Sigmoid colon (tissue), 7 donors: ENCODE results near the gene SND1. TPM values are rescaled to one million over a fixed set of nuclear protein-coding genes. Genes with fewer than 3 reads are reported as not detected.
A peak's percentile ranks its signal among the peaks of the same experiment; 100 is the strongest.

Experiments used
- DNase-seq: peaks from one replicate; pipeline ENCODE4 v3.0.0-alpha.2; 2019
- H3K27ac ChIP-seq, 4 donors: fragments of 200-600 bp; sonication (generic); one replicate each; pipeline ENCODE4 v1.5.1; 2016 to 2019; ENCODE audit warnings: mild to moderate bottlenecking in 1 of 4
- H3K27me3 ChIP-seq, 3 donors: fragments of 200-600 bp; sonication (generic); one replicate each; pipeline ENCODE4 v1.5.1; 2019; ENCODE audit warnings: mild to moderate bottlenecking in 1 of 3
- H3K36me3 ChIP-seq, 4 donors: fragments of 200-600 bp; sonication (generic); one replicate each; pipeline ENCODE4 v1.5.1; 2016 to 2019
- H3K4me1 ChIP-seq, 4 donors: fragments of 200-600 bp; sonication (generic); one replicate each; pipeline ENCODE4 v1.5.1; 2017 to 2019
- H3K4me3 ChIP-seq, 4 donors: fragments of 200-600 bp; sonication (generic); one replicate each; pipeline ENCODE4 v1.5.1; 2017 to 2019; ENCODE audit warnings: mild to moderate bottlenecking in 2 of 4, moderate library complexity in 1 of 4
- H3K9me3 ChIP-seq, 4 donors: fragments of 200-600 bp in 3 of 4; sonication (generic) in 3 of 4; one replicate each; pipeline versions ENCODE4 v1.5.1 to v1.6.1; 2013 to 2019
- EP300 ChIP-seq, 4 donors: sonication (generic); formaldehyde crosslinking; IDR thresholded peaks; one replicate each; pipeline ENCODE4 v1.6.1; 2017; ENCODE audit warnings: antibody characterized with exemption in 4 of 4
- POLR2A ChIP-seq, 2 donors: fragments of 450-650 bp; IDR thresholded peaks; one replicate each; pipeline ENCODE4 v1.6.1; 2016; ENCODE audit warnings: antibody characterized with exemption in 2 of 2, mild to moderate bottlenecking in 2 of 2, moderate library complexity in 2 of 2
- POLR2AphosphoS5 ChIP-seq, 4 donors: sonication (generic); formaldehyde crosslinking; IDR thresholded peaks; one replicate each; pipeline ENCODE4 v1.6.1; 2017; ENCODE audit warnings: antibody characterized with exemption in 4 of 4
- WGBS, 2 donors: extraction: QIAGEN DNeasy Blood & Tissue Kit; methylation state at CpG; one replicate each; pipeline ENCODE4 v1.1.7; 2013; 5-methylcytosine and 5-hydroxymethylcytosine counted together
- intact Hi-C: fragments of 100-400 bp; cut with DNase I; formaldehyde crosslinking; loops from one replicate; pipeline ENCODE4 v1.15.1; 2023
- polyA plus RNA-seq, 3 donors: library from polyadenylated mRNA; stranded (reverse); fragments of 200-250 nt; gene quantifications; one replicate each; pipeline ENCODE4 v1.2.3, GENCODE V29; 2013
- total RNA-seq, 4 donors: library from RNA; depleted of rRNA; stranded (reverse); fragments of >200 nt; gene quantifications; one replicate each; pipeline ENCODE4 v1.1.0, GENCODE V29; 2016
- TF ChIP-seq, protein P1 (sequence below), 4 experiments: fragments of 450-650 bp in 3 of 4; fragments of 200-600 bp in 1 of 4; IDR thresholded peaks; one replicate each; pipeline ENCODE4 v1.5.1; 2016 to 2019; ENCODE audit warnings: antibody characterized with exemption in 4 of 4, mild to moderate bottlenecking in 3 of 4, moderate library complexity in 2 of 4
- donor health status: healthy with polysubstance abuse.
- donor health status: Bipolar disorder and iron deficiency.
- donor health status: healthy.

Gene SND1
- total and polyA plus RNA-seq, 7 donors, result 30.6 to 93.4 (median 71.3) TPM

DNA sequence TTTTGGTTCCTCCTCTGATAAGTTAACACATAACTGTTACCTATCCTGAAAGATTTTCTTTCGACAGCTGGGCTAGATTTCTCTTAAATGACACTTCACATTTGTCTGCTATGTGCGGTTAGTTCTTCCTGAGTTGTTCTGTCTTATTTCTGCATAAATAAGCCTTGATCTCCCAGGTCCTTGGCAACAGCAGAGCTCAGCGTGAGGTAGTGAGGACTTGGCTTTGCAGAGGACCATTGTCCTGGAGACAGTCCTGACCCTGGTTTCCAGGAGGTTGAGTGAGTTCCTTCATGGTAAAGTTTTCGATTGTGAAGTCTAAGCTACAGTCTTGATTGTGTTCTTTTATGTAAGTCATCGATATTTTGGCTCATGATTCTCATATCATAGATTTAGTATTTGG is 23.7 kb downstream of the SND1 start:
- no peak for TF ChIP-seq EP300 (IDR thresholded peaks at IDR 0.05)
- no peak for TF ChIP-seq POLR2AphosphoS5 (IDR thresholded peaks at IDR 0.05)
- TF ChIP-seq, protein P1, sequence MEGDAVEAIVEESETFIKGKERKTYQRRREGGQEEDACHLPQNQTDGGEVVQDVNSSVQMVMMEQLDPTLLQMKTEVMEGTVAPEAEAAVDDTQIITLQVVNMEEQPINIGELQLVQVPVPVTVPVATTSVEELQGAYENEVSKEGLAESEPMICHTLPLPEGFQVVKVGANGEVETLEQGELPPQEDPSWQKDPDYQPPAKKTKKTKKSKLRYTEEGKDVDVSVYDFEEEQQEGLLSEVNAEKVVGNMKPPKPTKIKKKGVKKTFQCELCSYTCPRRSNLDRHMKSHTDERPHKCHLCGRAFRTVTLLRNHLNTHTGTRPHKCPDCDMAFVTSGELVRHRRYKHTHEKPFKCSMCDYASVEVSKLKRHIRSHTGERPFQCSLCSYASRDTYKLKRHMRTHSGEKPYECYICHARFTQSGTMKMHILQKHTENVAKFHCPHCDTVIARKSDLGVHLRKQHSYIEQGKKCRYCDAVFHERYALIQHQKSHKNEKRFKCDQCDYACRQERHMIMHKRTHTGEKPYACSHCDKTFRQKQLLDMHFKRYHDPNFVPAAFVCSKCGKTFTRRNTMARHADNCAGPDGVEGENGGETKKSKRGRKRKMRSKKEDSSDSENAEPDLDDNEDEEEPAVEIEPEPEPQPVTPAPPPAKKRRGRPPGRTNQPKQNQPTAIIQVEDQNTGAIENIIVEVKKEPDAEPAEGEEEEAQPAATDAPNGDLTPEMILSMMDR (IDR thresholded peaks at IDR 0.05), result no peak
- peaks cover 0 to 45% (median 28%) of the 10 kb centered on the region in 4 donors for H3K4me1 ChIP-seq
- no peak overlapping the region for H3K4me3 ChIP-seq
- no peaks in the 10 kb centered on the region for H3K9me3 ChIP-seq
- 96 to 97% methylated on average over 5 of the region's 5 CpGs for WGBS, 2 donors
- intact Hi-C loops, result no loop called here
- no peaks in the 10 kb centered on the region for H3K36me3 ChIP-seq
- no peak for DNase-seq
- H3K27me3 ChIP-seq, result no peaks in the 10 kb centered on the region
- no peak overlapping the region for H3K27ac ChIP-seq

DNA sequence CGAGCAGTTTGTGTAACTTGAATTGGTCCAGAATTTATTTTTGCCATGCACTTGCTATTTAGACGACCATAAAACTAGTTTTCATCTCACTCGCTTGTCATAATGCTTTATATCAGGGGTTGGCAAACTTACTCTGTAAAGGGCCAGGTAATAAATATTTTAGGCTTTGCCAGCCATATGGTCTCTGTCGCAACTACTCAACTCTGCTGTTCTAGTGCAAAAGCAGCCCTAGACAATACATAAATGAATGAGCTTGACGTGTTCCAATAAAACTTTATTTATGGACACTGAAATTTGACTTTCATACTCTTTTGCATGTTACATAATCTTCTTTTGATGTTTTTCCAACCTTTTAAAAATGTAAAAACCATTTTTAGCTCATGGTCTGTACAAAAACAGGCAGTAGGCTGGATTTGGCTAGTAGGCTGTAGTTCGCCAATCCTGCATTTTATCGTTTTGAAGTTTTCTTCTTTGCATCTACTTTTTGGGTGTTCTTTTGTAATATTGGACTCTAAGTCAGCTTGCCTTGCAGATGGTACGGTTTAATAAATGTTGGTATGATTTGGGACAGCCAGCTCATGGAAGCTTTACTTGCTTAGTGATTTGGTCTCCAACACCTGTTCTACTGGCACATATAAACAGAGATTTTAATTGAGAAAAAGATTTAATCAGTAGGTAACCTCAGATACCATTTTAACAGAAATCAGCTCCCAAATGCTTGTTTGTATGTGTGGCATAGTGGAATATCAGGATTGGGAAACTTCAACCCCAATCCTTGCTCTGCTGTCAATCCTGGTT is 25.6 kb downstream of the SND1 start:
- no peaks in the 10 kb centered on the region for H3K9me3 ChIP-seq
- intact Hi-C loops, result loop anchor here (1.0 kb wide), 1 partner anchor 278 kb away; no protein-coding TSS in a partner anchor
- TF ChIP-seq, protein P1 (IDR thresholded peaks at IDR 0.05), result no peak
- TF ChIP-seq EP300 (IDR thresholded peaks at IDR 0.05) (peak in 3 of 4 donors; percentile 7 to 28 (median 10)), POLR2A (IDR thresholded peaks at IDR 0.05) (no peak), POLR2AphosphoS5 (IDR thresholded peaks at IDR 0.05) (peak; percentile 59 to 85 (median 76))
- H3K4me3 ChIP-seq, result no peak overlapping the region
- peaks cover 0 to 45% (median 28%) of the 10 kb centered on the region in 4 donors for H3K4me1 ChIP-seq
- WGBS, 2 donors, result 90 to 93% methylated on average over 8 of the region's 8 CpGs
- no peaks in the 10 kb centered on the region for H3K27me3 ChIP-seq
- peak overlapping the region in 3 of 4 donors; percentile 10 to 56 (median 48) for H3K27ac ChIP-seq
- DNase-seq, result peak; percentile 68
- no peaks in the 10 kb centered on the region for H3K36me3 ChIP-seq

DNA sequence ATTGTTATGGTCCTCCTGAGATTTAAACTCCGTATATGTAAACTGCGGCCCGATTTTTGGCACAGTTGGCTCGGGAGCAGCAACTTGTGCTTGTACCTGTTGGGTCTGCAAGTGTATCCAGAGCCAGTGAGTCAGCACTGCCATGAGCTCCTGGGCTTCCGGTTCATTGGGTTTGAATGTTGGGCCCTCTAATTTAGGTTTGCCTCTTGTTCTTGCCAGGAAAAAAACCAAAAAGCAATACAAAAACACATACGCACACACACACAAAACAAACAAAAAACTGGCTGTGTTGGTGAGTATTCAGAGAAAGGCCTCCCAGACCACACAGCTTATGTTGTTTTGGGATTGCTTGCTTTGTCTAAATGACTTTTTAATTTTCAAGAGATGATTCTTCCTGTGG is 26.3 kb downstream of the SND1 start:
- Histone ChIP-seq H3K36me3 (no peaks in the 10 kb centered on the region), H3K27me3 (no peaks in the 10 kb centered on the region), H3K4me1 (peaks cover 0 to 45% (median 28%) of the 10 kb centered on the region in 4 donors), H3K9me3 (no peaks in the 10 kb centered on the region), H3K27ac (peak overlapping the region in 1 of 4 donors; percentile 10), H3K4me3 (no peak overlapping the region)
- no peak for TF ChIP-seq POLR2AphosphoS5 (IDR thresholded peaks at IDR 0.05)
- no peak for DNase-seq
- intact Hi-C loops, result no loop called here
- WGBS, 2 donors, result 93% methylated on average over 6 of the region's 6 CpGs

DNA sequence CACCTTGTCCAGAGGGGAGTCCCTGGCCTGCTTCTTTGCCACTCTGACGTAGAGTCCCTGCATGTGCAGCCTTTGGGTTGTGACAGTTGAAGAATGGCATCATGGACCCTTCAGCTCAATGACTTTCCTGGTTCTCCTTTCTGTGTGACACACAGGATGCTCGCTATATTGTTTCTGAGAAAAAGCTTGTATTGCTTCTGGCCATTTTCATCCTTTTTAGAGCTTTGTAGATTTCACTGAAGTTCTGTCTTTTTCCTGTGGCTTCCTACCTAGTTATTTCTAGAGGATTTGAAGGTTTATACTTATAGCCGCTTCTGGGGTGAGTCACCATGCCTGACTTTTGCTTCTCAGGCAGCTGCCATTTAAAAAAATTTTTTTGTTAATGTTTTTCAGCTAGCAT is 27.0 kb downstream of the SND1 start:
- Histone ChIP-seq H3K4me3 (no peak overlapping the region), H3K9me3 (no peaks in the 10 kb centered on the region), H3K27me3 (no peaks in the 10 kb centered on the region), H3K27ac (no peak overlapping the region), H3K4me1 (peaks cover 0 to 42% (median 26%) of the 10 kb centered on the region in 4 donors), H3K36me3 (no peaks in the 10 kb centered on the region)
- intact Hi-C loops, result no loop called here
- DNase-seq, result no peak
- no peak for TF ChIP-seq POLR2A (IDR thresholded peaks at IDR 0.05)
- TF ChIP-seq, protein P1 (IDR thresholded peaks at IDR 0.05), result no peak
- TF ChIP-seq EP300 (IDR thresholded peaks at IDR 0.05), result no peak
- TF ChIP-seq POLR2AphosphoS5 (IDR thresholded peaks at IDR 0.05), result no peak
- WGBS, 2 donors, result 89 to 90% methylated on average over 3 of the region's 3 CpGs

DNA sequence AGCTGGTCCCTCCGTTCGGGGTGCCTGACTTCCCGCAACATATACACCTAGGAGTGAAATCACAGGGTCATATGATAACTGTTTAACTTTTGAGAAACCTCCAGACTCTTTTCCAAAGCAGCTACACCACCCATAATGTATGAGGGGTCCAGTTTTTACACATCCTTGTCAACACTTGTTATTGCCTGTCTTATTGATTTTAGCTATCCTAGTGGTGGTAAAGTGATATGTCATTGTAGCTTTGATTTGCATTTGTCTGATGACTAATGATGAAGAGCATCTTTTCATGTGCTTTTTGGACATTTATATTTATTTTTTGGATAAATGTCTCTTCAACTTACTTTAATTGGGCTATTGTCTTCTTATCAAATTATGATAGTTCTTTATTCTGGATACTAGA is 29.0 kb downstream of the SND1 start:
- 98 to 99% methylated on average over 3 of the region's 3 CpGs for WGBS, 2 donors
- no peak for DNase-seq
- intact Hi-C loops, result no loop called here
- no peaks in the 10 kb centered on the region for H3K27me3 ChIP-seq
- no peaks in the 10 kb centered on the region for H3K9me3 ChIP-seq
- H3K36me3 ChIP-seq, result no peaks in the 10 kb centered on the region
- H3K4me1 ChIP-seq, result peaks cover 0 to 32% (median 20%) of the 10 kb centered on the region in 4 donors
- TF ChIP-seq EP300 (IDR thresholded peaks at IDR 0.05), result no peak
- no peak overlapping the region for H3K4me3 ChIP-seq
- H3K27ac ChIP-seq, result no peak overlapping the region
